Measurements from ENCODE around the gene F7.

Gene F7

DNA sequence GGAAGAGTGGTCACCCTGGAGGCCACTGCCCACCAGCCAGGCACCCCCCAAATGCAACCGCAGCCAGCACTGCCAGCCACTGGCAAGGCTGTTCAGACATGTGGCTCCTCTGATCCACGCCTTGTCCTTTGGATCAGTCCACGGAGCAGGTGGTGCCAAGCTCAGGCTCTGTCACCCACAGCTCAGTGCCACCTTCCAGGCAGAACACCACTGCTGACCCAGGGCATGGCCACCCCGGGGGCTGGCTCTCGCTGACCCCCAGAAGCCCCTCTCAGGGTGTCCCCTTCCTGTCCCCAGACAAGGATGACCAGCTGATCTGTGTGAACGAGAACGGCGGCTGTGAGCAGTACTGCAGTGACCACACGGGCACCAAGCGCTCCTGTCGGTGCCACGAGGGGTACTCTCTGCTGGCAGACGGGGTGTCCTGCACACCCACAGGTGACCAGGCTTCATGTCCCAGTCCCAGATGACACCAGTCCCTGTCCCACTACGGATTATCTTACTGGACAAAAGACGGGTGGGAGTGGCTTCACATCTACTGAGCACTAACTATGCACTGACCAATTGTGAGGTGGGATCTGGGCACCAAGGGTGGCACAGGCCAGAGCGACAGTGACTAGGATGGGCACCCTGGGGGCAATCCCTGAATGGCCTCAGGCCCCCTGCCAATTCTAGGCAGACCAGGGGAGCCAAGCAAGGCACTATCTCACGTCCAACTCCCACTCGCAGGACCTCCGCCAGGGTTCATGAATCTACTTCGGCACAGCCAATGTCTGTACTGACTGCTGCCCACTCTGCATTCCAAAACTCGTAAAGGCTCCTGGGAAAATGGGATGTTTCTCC, 10.0 kb downstream of the F7 start:
- no peak overlapping the region for H3K4me3 ChIP-seq (replicated peaks in 1 of 2; ENCODE audit: low read depth in 2 of 2, low read length in 2 of 2)
- TF ChIP-seq, protein P1, sequence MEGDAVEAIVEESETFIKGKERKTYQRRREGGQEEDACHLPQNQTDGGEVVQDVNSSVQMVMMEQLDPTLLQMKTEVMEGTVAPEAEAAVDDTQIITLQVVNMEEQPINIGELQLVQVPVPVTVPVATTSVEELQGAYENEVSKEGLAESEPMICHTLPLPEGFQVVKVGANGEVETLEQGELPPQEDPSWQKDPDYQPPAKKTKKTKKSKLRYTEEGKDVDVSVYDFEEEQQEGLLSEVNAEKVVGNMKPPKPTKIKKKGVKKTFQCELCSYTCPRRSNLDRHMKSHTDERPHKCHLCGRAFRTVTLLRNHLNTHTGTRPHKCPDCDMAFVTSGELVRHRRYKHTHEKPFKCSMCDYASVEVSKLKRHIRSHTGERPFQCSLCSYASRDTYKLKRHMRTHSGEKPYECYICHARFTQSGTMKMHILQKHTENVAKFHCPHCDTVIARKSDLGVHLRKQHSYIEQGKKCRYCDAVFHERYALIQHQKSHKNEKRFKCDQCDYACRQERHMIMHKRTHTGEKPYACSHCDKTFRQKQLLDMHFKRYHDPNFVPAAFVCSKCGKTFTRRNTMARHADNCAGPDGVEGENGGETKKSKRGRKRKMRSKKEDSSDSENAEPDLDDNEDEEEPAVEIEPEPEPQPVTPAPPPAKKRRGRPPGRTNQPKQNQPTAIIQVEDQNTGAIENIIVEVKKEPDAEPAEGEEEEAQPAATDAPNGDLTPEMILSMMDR (IDR thresholded peaks at IDR 0.05; ENCODE audit: low read depth, low read length), result no peak
- no peak for DNase-seq (ENCODE audit: low read depth in 2 of 2)

GRCh38 chr13:113116206-113116800, 10.7 kb downstream of the F7 start:
- TF ChIP-seq, protein P1 (IDR thresholded peaks at IDR 0.05; ENCODE audit: low read depth, low read length), result no peak
- H3K4me3 ChIP-seq (replicated peaks in 1 of 2; ENCODE audit: low read depth in 2 of 2, low read length in 2 of 2), result no peak overlapping the region
- no peak for DNase-seq (ENCODE audit: low read depth in 2 of 2)

DNA sequence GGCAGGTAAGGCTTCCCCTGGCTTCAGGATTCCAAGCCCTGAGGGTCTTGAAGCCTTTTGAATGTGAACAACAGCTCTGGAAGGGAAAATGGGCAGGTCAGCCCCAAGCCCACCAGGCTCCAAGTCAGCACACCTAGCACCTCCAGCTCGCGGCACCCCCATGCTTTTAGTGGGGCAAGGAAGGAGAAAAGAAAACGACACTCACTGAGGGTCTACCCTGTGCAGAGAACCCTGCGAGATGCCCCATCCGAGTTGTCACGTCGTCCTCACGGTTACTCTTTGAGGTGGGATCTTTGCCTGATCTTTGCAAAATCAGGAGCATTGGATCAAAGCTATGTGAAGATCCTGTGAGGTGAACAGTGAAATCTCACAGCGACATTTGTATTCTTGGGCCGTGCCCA, 11.3 kb downstream of the F7 start:
- H3K4me3 ChIP-seq (replicated peaks in 1 of 2; ENCODE audit: low read depth in 2 of 2, low read length in 2 of 2), result no peak overlapping the region
- TF ChIP-seq, protein P1 (IDR thresholded peaks at IDR 0.05; ENCODE audit: low read depth, low read length), result no peak
- no peak for DNase-seq (ENCODE audit: low read depth in 2 of 2)

DNA sequence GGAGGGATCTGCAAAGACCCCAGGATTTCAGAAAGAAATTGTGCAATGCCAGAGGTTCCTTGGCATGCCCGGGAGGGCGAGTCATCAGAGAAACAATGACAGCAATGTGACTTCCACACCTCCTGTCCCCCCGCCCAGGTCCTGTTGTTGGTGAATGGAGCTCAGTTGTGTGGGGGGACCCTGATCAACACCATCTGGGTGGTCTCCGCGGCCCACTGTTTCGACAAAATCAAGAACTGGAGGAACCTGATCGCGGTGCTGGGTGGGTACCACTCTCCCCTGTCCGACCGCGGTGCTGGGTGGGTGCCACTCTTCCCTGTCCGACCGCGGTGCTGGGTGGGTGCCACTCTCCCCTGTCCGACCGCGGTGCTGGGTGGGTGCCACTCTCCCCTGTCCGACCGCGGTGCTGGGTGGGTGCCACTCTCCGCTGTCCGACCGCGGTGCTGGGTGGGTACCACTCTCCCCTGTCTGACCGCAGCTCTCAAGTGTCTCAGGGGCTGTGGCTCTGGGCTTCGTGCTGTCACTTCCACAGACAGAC, 11.8 kb downstream of the F7 start:
- peak in 1 of 2 donors; percentile 18 for DNase-seq (ENCODE audit: low read depth in 2 of 2)
- TF ChIP-seq, protein P1 (IDR thresholded peaks at IDR 0.05; ENCODE audit: low read depth, low read length), result no peak
- H3K4me3 ChIP-seq (replicated peaks in 1 of 2; ENCODE audit: low read depth in 2 of 2, low read length in 2 of 2), result no peak overlapping the region

GRCh38 chr13:113117911-113118260, 12.3 kb downstream of the F7 start:
- no peak overlapping the region for H3K4me3 ChIP-seq (replicated peaks in 1 of 2; ENCODE audit: low read depth in 2 of 2, low read length in 2 of 2)
- TF ChIP-seq, protein P1 (IDR thresholded peaks at IDR 0.05; ENCODE audit: low read depth, low read length), result no peak
- DNase-seq (ENCODE audit: low read depth in 2 of 2), result no peak

DNA sequence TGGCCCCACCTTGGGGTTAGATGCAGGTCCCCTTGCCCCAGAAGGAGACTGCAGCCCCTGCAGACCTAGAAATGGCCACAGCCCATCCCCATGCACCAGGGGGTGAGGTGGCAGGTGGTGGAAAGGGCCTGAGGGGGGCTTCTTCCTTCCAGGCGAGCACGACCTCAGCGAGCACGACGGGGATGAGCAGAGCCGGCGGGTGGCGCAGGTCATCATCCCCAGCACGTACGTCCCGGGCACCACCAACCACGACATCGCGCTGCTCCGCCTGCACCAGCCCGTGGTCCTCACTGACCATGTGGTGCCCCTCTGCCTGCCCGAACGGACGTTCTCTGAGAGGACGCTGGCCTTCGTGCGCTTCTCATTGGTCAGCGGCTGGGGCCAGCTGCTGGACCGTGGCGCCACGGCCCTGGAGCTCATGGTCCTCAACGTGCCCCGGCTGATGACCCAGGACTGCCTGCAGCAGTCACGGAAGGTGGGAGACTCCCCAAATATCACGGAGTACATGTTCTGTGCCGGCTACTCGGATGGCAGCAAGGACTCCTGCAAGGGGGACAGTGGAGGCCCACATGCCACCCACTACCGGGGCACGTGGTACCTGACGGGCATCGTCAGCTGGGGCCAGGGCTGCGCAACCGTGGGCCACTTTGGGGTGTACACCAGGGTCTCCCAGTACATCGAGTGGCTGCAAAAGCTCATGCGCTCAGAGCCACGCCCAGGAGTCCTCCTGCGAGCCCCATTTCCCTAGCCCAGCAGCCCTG, 12.8 kb downstream of the F7 start:
- TF ChIP-seq, protein P1 (IDR thresholded peaks at IDR 0.05; ENCODE audit: low read depth, low read length), result no peak
- DNase-seq (ENCODE audit: low read depth in 2 of 2), result no peak
- H3K4me3 ChIP-seq (replicated peaks in 1 of 2; ENCODE audit: low read depth in 2 of 2, low read length in 2 of 2), result no peak overlapping the region
